ENCODE data around the gene PRKN.

PRKN gene

GRCh38 chr6:161711515-161711914, 1016.1 kb downstream of the PRKN start:
- Histone ChIP-seq H3K27me3 (ENCODE audit: control insufficient read depth in 5 of 5, insufficient read depth in 4 of 5, low read length in 5 of 5) (no peaks in the 10 kb centered on the region), H3K9ac (ENCODE audit: low read length in 5 of 5) (no peak overlapping the region), H3K4me1 (ENCODE audit: control insufficient read depth in 5 of 5, insufficient read depth in 5 of 5, low read length in 5 of 5) (no peaks in the 10 kb centered on the region), H3K27ac (ENCODE audit: low read depth, low read length) (no peak overlapping the region), H3K4me3 (ENCODE audit: low read depth in 1 of 5, low read length in 5 of 5) (no peak overlapping the region), H3K9me3 (ENCODE audit: control insufficient read depth in 5 of 5, low read length in 5 of 5) (no peaks in the 10 kb centered on the region), H3K36me3 (ENCODE audit: control insufficient read depth in 5 of 5, insufficient read depth in 5 of 5, low read length in 5 of 5) (no peaks in the 10 kb centered on the region)

- Histone ChIP-seq H3K9ac (ENCODE audit: low read length in 5 of 5) (no peak overlapping the region), H3K27ac (ENCODE audit: low read depth, low read length) (no peak overlapping the region), H3K27me3 (ENCODE audit: control insufficient read depth in 5 of 5, insufficient read depth in 4 of 5, low read length in 5 of 5) (no peaks in the 10 kb centered on the region), H3K4me1 (ENCODE audit: control insufficient read depth in 5 of 5, insufficient read depth in 5 of 5, low read length in 5 of 5) (no peaks in the 10 kb centered on the region), H3K36me3 (ENCODE audit: control insufficient read depth in 5 of 5, insufficient read depth in 5 of 5, low read length in 5 of 5) (no peaks in the 10 kb centered on the region), H3K9me3 (ENCODE audit: control insufficient read depth in 5 of 5, low read length in 5 of 5) (no peaks in the 10 kb centered on the region), H3K4me3 (ENCODE audit: low read depth in 1 of 5, low read length in 5 of 5) (no peak overlapping the region)
These were observed 1016.9 kb downstream of the PRKN start for GRCh38 chr6:161710698-161711097.

- Histone ChIP-seq H3K4me1 (ENCODE audit: control insufficient read depth in 5 of 5, insufficient read depth in 5 of 5, low read length in 5 of 5) (no peaks in the 10 kb centered on the region), H3K4me3 (ENCODE audit: low read depth in 1 of 5, low read length in 5 of 5) (no peak overlapping the region), H3K27me3 (ENCODE audit: control insufficient read depth in 5 of 5, insufficient read depth in 4 of 5, low read length in 5 of 5) (no peaks in the 10 kb centered on the region), H3K9me3 (ENCODE audit: control insufficient read depth in 5 of 5, low read length in 5 of 5) (no peaks in the 10 kb centered on the region), H3K36me3 (ENCODE audit: control insufficient read depth in 5 of 5, insufficient read depth in 5 of 5, low read length in 5 of 5) (no peaks in the 10 kb centered on the region), H3K9ac (ENCODE audit: low read length in 5 of 5) (no peak overlapping the region), H3K27ac (ENCODE audit: low read depth, low read length) (no peak overlapping the region)
These were observed 1026.5 kb downstream of the PRKN start for GRCh38 chr6:161701056-161701455.

- Histone ChIP-seq H3K4me3 (ENCODE audit: low read depth in 1 of 5, low read length in 5 of 5) (no peak overlapping the region), H3K4me1 (ENCODE audit: control insufficient read depth in 5 of 5, insufficient read depth in 5 of 5, low read length in 5 of 5) (no peaks in the 10 kb centered on the region), H3K27ac (ENCODE audit: low read depth, low read length) (no peak overlapping the region), H3K9me3 (ENCODE audit: control insufficient read depth in 5 of 5, low read length in 5 of 5) (no peaks in the 10 kb centered on the region), H3K36me3 (ENCODE audit: control insufficient read depth in 5 of 5, insufficient read depth in 5 of 5, low read length in 5 of 5) (no peaks in the 10 kb centered on the region), H3K9ac (ENCODE audit: low read length in 5 of 5) (no peak overlapping the region), H3K27me3 (ENCODE audit: control insufficient read depth in 5 of 5, insufficient read depth in 4 of 5, low read length in 5 of 5) (no peaks in the 10 kb centered on the region)
These were observed 1030.8 kb downstream of the PRKN start for GRCh38 chr6:161696801-161697200.

- H3K27ac ChIP-seq (ENCODE audit: low read depth, low read length): no peak overlapping the region
- no peaks in the 10 kb centered on the region for H3K27me3 ChIP-seq (ENCODE audit: control insufficient read depth in 5 of 5, insufficient read depth in 4 of 5, low read length in 5 of 5)
- no peaks in the 10 kb centered on the region for H3K9me3 ChIP-seq (ENCODE audit: control insufficient read depth in 5 of 5, low read length in 5 of 5)
- no peaks in the 10 kb centered on the region for H3K4me1 ChIP-seq (ENCODE audit: control insufficient read depth in 5 of 5, insufficient read depth in 5 of 5, low read length in 5 of 5)
- no peak overlapping the region for H3K4me3 ChIP-seq (ENCODE audit: low read depth in 1 of 5, low read length in 5 of 5)
- no peak overlapping the region for H3K9ac ChIP-seq (ENCODE audit: low read length in 5 of 5)
- H3K36me3 ChIP-seq (ENCODE audit: control insufficient read depth in 5 of 5, insufficient read depth in 5 of 5, low read length in 5 of 5): no peaks in the 10 kb centered on the region
These were observed 1032.6 kb downstream of the PRKN start for GRCh38 chr6:161694995-161695394.

GRCh38 chr6:161686655-161687054, 1040.9 kb downstream of the PRKN start:
- Histone ChIP-seq H3K4me3 (ENCODE audit: low read depth in 1 of 5, low read length in 5 of 5) (no peak overlapping the region), H3K9me3 (ENCODE audit: control insufficient read depth in 5 of 5, low read length in 5 of 5) (no peaks in the 10 kb centered on the region)

GRCh38 chr6:161684731-161685475, 1042.7 kb downstream of the PRKN start:
- Histone ChIP-seq H3K9me3 (ENCODE audit: control insufficient read depth in 5 of 5, low read length in 5 of 5) (no peaks in the 10 kb centered on the region), H3K27me3 (ENCODE audit: control insufficient read depth in 5 of 5, insufficient read depth in 4 of 5, low read length in 5 of 5) (no peaks in the 10 kb centered on the region), H3K9ac (ENCODE audit: low read length in 5 of 5) (no peak overlapping the region), H3K4me1 (ENCODE audit: control insufficient read depth in 5 of 5, insufficient read depth in 5 of 5, low read length in 5 of 5) (peaks cover 0 to 13% (median 0%) of the 10 kb centered on the region in 5 donors), H3K4me3 (ENCODE audit: low read depth in 1 of 5, low read length in 5 of 5) (no peak overlapping the region), H3K27ac (ENCODE audit: low read depth, low read length) (no peak overlapping the region), H3K36me3 (ENCODE audit: control insufficient read depth in 5 of 5, insufficient read depth in 5 of 5, low read length in 5 of 5) (no peaks in the 10 kb centered on the region)

More at GRCh38 chr6:161686655-161687054, 1040.9 kb downstream of the PRKN start:
- no peak overlapping the region for H3K9ac ChIP-seq (ENCODE audit: low read length in 5 of 5)
- no peaks in the 10 kb centered on the region for H3K36me3 ChIP-seq (ENCODE audit: control insufficient read depth in 5 of 5, insufficient read depth in 5 of 5, low read length in 5 of 5)
- peaks cover 0 to 13% (median 0%) of the 10 kb centered on the region in 5 donors for H3K4me1 ChIP-seq (ENCODE audit: control insufficient read depth in 5 of 5, insufficient read depth in 5 of 5, low read length in 5 of 5)
- H3K27ac ChIP-seq (ENCODE audit: low read depth, low read length): no peak overlapping the region
- H3K27me3 ChIP-seq (ENCODE audit: control insufficient read depth in 5 of 5, insufficient read depth in 4 of 5, low read length in 5 of 5): no peaks in the 10 kb centered on the region

GRCh38 chr6:161683400-161683799, 1044.2 kb downstream of the PRKN start:
- no peak overlapping the region for H3K9ac ChIP-seq (ENCODE audit: low read length in 5 of 5)

GRCh38 chr6:161682982-161683381, 1044.6 kb downstream of the PRKN start:
- H3K4me1 ChIP-seq (ENCODE audit: control insufficient read depth in 5 of 5, insufficient read depth in 5 of 5, low read length in 5 of 5): peaks cover 0 to 3% (median 0%) of the 10 kb centered on the region in 5 donors
- H3K36me3 ChIP-seq (ENCODE audit: control insufficient read depth in 5 of 5, insufficient read depth in 5 of 5, low read length in 5 of 5): no peaks in the 10 kb centered on the region
- H3K9me3 ChIP-seq (ENCODE audit: control insufficient read depth in 5 of 5, low read length in 5 of 5): no peaks in the 10 kb centered on the region
- no peak overlapping the region for H3K9ac ChIP-seq (ENCODE audit: low read length in 5 of 5)
- no peak overlapping the region for H3K4me3 ChIP-seq (ENCODE audit: low read depth in 1 of 5, low read length in 5 of 5)
- no peak overlapping the region for H3K27ac ChIP-seq (ENCODE audit: low read depth, low read length)
- no peaks in the 10 kb centered on the region for H3K27me3 ChIP-seq (ENCODE audit: control insufficient read depth in 5 of 5, insufficient read depth in 4 of 5, low read length in 5 of 5)

More at GRCh38 chr6:161683400-161683799, 1044.2 kb downstream of the PRKN start:
- Histone ChIP-seq H3K9me3 (ENCODE audit: control insufficient read depth in 5 of 5, low read length in 5 of 5) (no peaks in the 10 kb centered on the region), H3K4me3 (ENCODE audit: low read depth in 1 of 5, low read length in 5 of 5) (no peak overlapping the region), H3K27ac (ENCODE audit: low read depth, low read length) (no peak overlapping the region), H3K27me3 (ENCODE audit: control insufficient read depth in 5 of 5, insufficient read depth in 4 of 5, low read length in 5 of 5) (no peaks in the 10 kb centered on the region), H3K36me3 (ENCODE audit: control insufficient read depth in 5 of 5, insufficient read depth in 5 of 5, low read length in 5 of 5) (no peaks in the 10 kb centered on the region), H3K4me1 (ENCODE audit: control insufficient read depth in 5 of 5, insufficient read depth in 5 of 5, low read length in 5 of 5) (peaks cover 0 to 7% (median 0%) of the 10 kb centered on the region in 5 donors)

GRCh38 chr6:161679980-161680538, 1047.5 kb downstream of the PRKN start:
- no peaks in the 10 kb centered on the region for H3K36me3 ChIP-seq (ENCODE audit: control insufficient read depth in 5 of 5, insufficient read depth in 5 of 5, low read length in 5 of 5)
- no peak overlapping the region for H3K9ac ChIP-seq (ENCODE audit: low read length in 5 of 5)
- no peaks in the 10 kb centered on the region for H3K27me3 ChIP-seq (ENCODE audit: control insufficient read depth in 5 of 5, insufficient read depth in 4 of 5, low read length in 5 of 5)
- no peaks in the 10 kb centered on the region for H3K9me3 ChIP-seq (ENCODE audit: control insufficient read depth in 5 of 5, low read length in 5 of 5)
- no peaks in the 10 kb centered on the region for H3K4me1 ChIP-seq (ENCODE audit: control insufficient read depth in 5 of 5, insufficient read depth in 5 of 5, low read length in 5 of 5)
- no peak overlapping the region for H3K27ac ChIP-seq (ENCODE audit: low read depth, low read length)
- H3K4me3 ChIP-seq (ENCODE audit: low read depth in 1 of 5, low read length in 5 of 5): no peak overlapping the region
